ENCODE measurements around the gene TLE4. TPM values are rescaled to one million over a fixed set of nuclear protein-coding genes. Genes with fewer than 3 reads are reported as not detected.
A peak's percentile ranks its signal among the peaks of the same experiment; 100 is the strongest.

TLE4 gene
- total and polyA plus RNA-seq, 2 of the 4 experiments (the other 2 are of a cell fraction), result 68.0 to 78.1 TPM

DNA sequence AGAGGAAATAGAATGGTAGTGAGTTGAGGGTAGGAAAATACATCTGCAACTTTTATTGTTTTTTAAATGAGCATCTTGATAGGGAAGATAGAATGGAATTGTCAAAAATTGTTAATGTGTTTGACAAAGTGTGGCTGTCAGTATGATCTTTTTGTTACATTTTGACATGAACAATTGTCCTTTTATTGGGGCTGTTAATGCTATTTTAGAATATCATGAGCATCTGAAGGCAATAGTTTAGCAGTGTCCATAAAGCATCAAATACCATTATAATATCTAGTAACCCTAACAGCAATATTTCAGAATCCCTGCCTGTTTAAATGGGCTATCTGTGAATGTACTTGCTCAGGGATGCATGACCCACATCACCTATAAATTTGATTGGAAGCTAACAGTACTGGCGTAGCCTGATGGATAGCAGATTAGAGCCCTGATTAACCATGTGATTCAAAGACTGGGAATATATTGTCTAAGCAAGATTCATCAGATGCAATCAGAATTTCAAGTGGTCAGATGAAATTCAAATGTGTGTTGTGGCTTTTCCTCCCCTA lies 37.8 kb downstream of the TLE4 start:
- ChIA-PET CTCF (no interaction called here), POLR2A (ENCODE audit: unreplicated experiment) (no interaction called here)
- DNase-seq (no peak), ATAC-seq (ENCODE audit: low read depth) (no peak)
- Histone ChIP-seq H2BK20ac (ENCODE audit: low read depth, low read length) (0 out of 2 replicates have a peak overlapping the region, but pooled peaks have one; percentile 45), H3K18ac (ENCODE audit: low read depth, low read length) (peak overlapping the region; percentile 60; the same call in 1 of the 2 replicates), H2BK120ac (ENCODE audit: low read depth, low read length) (0 out of 2 replicates have a peak overlapping the region, but pooled peaks have one; percentile 71), H3K4ac (ENCODE audit: low read depth, low read length) (peak overlapping the region; percentile 53; the same call in 1 of the 2 replicates), H2AFZ (replicated peaks; ENCODE audit: low read length, poor library complexity) (no peak overlapping the region), H3K36me3 (ENCODE audit: control insufficient read depth, insufficient read depth, low read length) (no peaks in the 10 kb centered on the region), H4K8ac (ENCODE audit: low read depth in 2 of 2, low read length in 2 of 2) (peak overlapping the region in 1 of 2 experiments; percentile 58; a peak in 2 of 4 replicates), H2AK5ac (ENCODE audit: low read depth, low read length) (no peak overlapping the region), H2AK9ac (replicated peaks; ENCODE audit: low read depth, low read length, poor library complexity) (no peak overlapping the region), H2BK15ac (ENCODE audit: low read depth, low read length) (no peak overlapping the region), H2BK5ac (ENCODE audit: low read depth, low read length, poor library complexity, severe bottlenecking) (peak overlapping the region; percentile 88), H3K4me1 (ENCODE audit: control insufficient read depth, insufficient read depth, low read length) (peaks cover 16% of the 10 kb centered on the region), H3K14ac (replicated peaks; ENCODE audit: low read depth, low read length) (peak overlapping the region; percentile 42; the same call in 1 of the 2 replicates), H3K4me2 (ENCODE audit: low read depth, low read length) (peak overlapping the region; percentile 39; the same call in 1 of the 2 replicates), H3K79me1 (ENCODE audit: low read depth in 1 of 2, low read length in 2 of 2) (peaks cover 19 to 52% of the 10 kb centered on the region in 2 experiments), H3K9me3 (ENCODE audit: control insufficient read depth, insufficient read depth, low read length) (no peaks in the 10 kb centered on the region), H3K56ac (ENCODE audit: extremely low read depth, insufficient read depth, low read length) (no peak overlapping the region), H3K23ac (ENCODE audit: low read depth, low read length) (peak overlapping the region; percentile 74; the same call in 1 of the 2 replicates), H4K91ac (ENCODE audit: insufficient read depth, low read depth, low read length) (no peak overlapping the region), H3K27me3 (ENCODE audit: control insufficient read depth, insufficient read depth, low read length) (no peaks in the 10 kb centered on the region), H4K20me1 (ENCODE audit: insufficient read depth, low read length) (peaks cover 8% of the 10 kb centered on the region), H4K5ac (ENCODE audit: low read depth, low read length) (no peak overlapping the region), H3K4me3 (ENCODE audit: insufficient read depth, low read depth, low read length) (no peak overlapping the region), H3K27ac (ENCODE audit: insufficient read depth, low read length) (no peak overlapping the region), H3K9ac (ENCODE audit: low read depth, low read length) (no peak overlapping the region), H3K9me1 (ENCODE audit: insufficient read depth, low read length) (peaks cover 20% of the 10 kb centered on the region)
- in situ Hi-C loops (cut with MboI; ENCODE audit: low sequenced_read_pairs) (no loop called here), intact Hi-C loops (cut with micrococcal nuclease) (no loop called here), dilution Hi-C loops (cut with HindIII; ENCODE audit: low sequenced_read_pairs, unreplicated experiment) (no loop called here)
- no peak for TF ChIP-seq NFE2L2 (IDR thresholded peaks at IDR 0.05; ENCODE audit: low read depth, low read length)
- TF ChIP-seq POLR2A (IDR thresholded peaks at IDR 0.05; ENCODE audit: low read depth, low read length), result no peak
- no peak for TF ChIP-seq RAD21 (IDR thresholded peaks at IDR 0.05; ENCODE audit: low read length)
- WGBS, 2 experiments (ENCODE audit: extremely low coverage in 2 of 2, insufficient read length in 1 of 2), result no CpG with 5 or more reads among the region's 1 CpG
- BruUV-seq (replicated peaks), result no TSS peak

All from IMR-90 (cell line).